ENCODE data around the gene ADAMTS12. TPM values are rescaled to one million over a fixed set of nuclear protein-coding genes. Genes with fewer than 3 reads are reported as not detected.

Gene ADAMTS12
- polyA plus RNA-seq, 1 donor from 2014 or later: 0.07 TPM

DNA sequence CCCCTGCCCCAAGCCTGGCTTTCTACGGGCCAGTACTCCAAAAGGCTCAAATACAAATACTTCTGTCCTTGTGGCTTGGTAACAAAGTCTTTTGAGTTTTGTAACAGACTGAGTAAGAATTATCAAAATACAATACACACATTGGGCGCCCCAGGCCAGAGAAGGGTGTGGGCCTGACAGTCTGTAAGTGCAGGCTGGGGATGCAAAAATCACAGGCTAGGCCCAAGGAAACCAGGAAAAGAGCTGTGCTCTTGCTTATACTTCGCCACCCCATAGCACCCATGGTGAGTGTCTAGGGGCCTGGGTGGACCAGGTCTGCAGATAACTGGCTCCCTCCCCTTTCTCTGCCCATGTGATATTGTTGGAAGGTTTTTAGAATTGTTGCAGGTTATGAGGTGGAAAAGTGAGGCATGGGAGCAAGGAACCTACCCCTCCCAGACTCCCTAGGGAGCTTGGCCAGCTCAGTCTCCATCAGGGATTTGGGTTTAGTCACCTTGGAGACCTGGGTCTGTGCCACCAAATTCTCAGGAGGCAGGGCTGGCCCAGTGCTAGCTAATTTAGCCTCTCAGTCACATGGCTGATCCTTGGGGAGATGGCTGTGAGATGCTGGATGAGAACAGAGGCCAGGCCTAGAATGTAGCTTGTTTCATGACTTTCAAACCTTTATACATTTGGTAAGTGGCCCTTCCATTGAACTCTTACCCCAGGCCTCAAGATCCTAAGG is 378.2 kb downstream of the ADAMTS12 start:
- no peaks in the 10 kb centered on the region for H3K9me3 ChIP-seq (ENCODE audit: low read length)
- H3K36me3 ChIP-seq (ENCODE audit: insufficient read depth, low read length): no peaks in the 10 kb centered on the region
- H3F3A ChIP-seq (ENCODE audit: insufficient read depth, low read length, poor library complexity, severe bottlenecking): no peaks in the 10 kb centered on the region
- no peaks in the 10 kb centered on the region for H4K20me1 ChIP-seq (ENCODE audit: insufficient read depth)
- TF ChIP-seq MXI1 (conservative IDR thresholded peaks at IDR 0.05; ENCODE audit: poor library complexity, severe bottlenecking): no peak
- TF ChIP-seq POLR2AphosphoS5 (IDR thresholded peaks at IDR 0.05): no peak
- no peak for TF ChIP-seq EP300 (conservative IDR thresholded peaks at IDR 0.05; ENCODE audit: poor library complexity, severe bottlenecking)
- TF ChIP-seq, protein P1, sequence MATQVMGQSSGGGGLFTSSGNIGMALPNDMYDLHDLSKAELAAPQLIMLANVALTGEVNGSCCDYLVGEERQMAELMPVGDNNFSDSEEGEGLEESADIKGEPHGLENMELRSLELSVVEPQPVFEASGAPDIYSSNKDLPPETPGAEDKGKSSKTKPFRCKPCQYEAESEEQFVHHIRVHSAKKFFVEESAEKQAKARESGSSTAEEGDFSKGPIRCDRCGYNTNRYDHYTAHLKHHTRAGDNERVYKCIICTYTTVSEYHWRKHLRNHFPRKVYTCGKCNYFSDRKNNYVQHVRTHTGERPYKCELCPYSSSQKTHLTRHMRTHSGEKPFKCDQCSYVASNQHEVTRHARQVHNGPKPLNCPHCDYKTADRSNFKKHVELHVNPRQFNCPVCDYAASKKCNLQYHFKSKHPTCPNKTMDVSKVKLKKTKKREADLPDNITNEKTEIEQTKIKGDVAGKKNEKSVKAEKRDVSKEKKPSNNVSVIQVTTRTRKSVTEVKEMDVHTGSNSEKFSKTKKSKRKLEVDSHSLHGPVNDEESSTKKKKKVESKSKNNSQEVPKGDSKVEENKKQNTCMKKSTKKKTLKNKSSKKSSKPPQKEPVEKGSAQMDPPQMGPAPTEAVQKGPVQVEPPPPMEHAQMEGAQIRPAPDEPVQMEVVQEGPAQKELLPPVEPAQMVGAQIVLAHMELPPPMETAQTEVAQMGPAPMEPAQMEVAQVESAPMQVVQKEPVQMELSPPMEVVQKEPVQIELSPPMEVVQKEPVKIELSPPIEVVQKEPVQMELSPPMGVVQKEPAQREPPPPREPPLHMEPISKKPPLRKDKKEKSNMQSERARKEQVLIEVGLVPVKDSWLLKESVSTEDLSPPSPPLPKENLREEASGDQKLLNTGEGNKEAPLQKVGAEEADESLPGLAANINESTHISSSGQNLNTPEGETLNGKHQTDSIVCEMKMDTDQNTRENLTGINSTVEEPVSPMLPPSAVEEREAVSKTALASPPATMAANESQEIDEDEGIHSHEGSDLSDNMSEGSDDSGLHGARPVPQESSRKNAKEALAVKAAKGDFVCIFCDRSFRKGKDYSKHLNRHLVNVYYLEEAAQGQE (IDR thresholded peaks at IDR 0.05; ENCODE audit: borderline replicate concordance): no peak
- TF ChIP-seq RAD21 (conservative IDR thresholded peaks at IDR 0.05): no peak
- no peak for TF ChIP-seq SMC3 (conservative IDR thresholded peaks at IDR 0.05; ENCODE audit: poor library complexity)
- no peak for TF ChIP-seq TAF1 (IDR thresholded peaks at IDR 0.05; ENCODE audit: low read depth)
- H3K9me2 ChIP-seq (ENCODE audit: insufficient read depth, low read length): no peaks in the 10 kb centered on the region
- no peak overlapping the region for H3K9ac ChIP-seq (ENCODE audit: low read length)
- no peak overlapping the region for H3K4me2 ChIP-seq (ENCODE audit: low read length)
- H3K27me3 ChIP-seq (ENCODE audit: insufficient read depth, low read depth, low read length): no peaks in the 10 kb centered on the region
- no peaks in the 10 kb centered on the region for H3K79me2 ChIP-seq (replicated peaks; ENCODE audit: insufficient read depth, low read length)
- H2AFZ ChIP-seq (ENCODE audit: low read depth, low read length): no peak overlapping the region
- H3K27ac ChIP-seq (ENCODE audit: low read length): no peak overlapping the region
- H3K4me3 ChIP-seq (ENCODE audit: low read length): no peak overlapping the region

DNA sequence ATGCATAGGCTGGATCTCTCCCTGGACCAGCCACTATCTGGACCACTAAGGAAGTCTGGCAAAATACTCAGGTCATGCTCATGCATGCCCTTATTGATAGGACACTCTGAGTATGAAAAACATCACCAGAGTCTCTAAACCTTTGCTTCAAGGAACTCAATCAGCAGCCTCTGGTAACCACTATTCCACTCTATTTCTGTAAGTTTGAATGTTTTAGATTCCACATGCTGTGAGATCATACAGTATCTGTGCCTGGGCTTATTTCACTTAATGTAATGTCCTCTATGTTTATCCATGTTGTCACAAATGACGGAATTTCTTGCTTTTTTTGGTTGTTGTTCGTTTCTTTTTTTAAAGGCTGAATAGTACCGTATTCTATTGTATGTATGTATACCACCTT is 382.8 kb downstream of the ADAMTS12 start:
- no peaks in the 10 kb centered on the region for H3K36me3 ChIP-seq (ENCODE audit: insufficient read depth, low read length)
- no peaks in the 10 kb centered on the region for H3K9me3 ChIP-seq (ENCODE audit: low read length)
- no peaks in the 10 kb centered on the region for H4K20me1 ChIP-seq (ENCODE audit: insufficient read depth)
- no peaks in the 10 kb centered on the region for H3K79me2 ChIP-seq (replicated peaks; ENCODE audit: insufficient read depth, low read length)
- TF ChIP-seq RAD21 (conservative IDR thresholded peaks at IDR 0.05) (no peak), TAF1 (IDR thresholded peaks at IDR 0.05; ENCODE audit: low read depth) (no peak), EP300 (conservative IDR thresholded peaks at IDR 0.05; ENCODE audit: poor library complexity, severe bottlenecking) (no peak)
- TF ChIP-seq, protein P1 (IDR thresholded peaks at IDR 0.05; ENCODE audit: borderline replicate concordance): no peak
- TF ChIP-seq, protein P2, sequence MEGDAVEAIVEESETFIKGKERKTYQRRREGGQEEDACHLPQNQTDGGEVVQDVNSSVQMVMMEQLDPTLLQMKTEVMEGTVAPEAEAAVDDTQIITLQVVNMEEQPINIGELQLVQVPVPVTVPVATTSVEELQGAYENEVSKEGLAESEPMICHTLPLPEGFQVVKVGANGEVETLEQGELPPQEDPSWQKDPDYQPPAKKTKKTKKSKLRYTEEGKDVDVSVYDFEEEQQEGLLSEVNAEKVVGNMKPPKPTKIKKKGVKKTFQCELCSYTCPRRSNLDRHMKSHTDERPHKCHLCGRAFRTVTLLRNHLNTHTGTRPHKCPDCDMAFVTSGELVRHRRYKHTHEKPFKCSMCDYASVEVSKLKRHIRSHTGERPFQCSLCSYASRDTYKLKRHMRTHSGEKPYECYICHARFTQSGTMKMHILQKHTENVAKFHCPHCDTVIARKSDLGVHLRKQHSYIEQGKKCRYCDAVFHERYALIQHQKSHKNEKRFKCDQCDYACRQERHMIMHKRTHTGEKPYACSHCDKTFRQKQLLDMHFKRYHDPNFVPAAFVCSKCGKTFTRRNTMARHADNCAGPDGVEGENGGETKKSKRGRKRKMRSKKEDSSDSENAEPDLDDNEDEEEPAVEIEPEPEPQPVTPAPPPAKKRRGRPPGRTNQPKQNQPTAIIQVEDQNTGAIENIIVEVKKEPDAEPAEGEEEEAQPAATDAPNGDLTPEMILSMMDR (IDR thresholded peaks at IDR 0.05; ENCODE audit: poor library complexity, severe bottlenecking): no peak
- no peak overlapping the region for H3K9ac ChIP-seq (ENCODE audit: low read length)
- H3K9me2 ChIP-seq (ENCODE audit: insufficient read depth, low read length): no peaks in the 10 kb centered on the region
- H3F3A ChIP-seq (ENCODE audit: insufficient read depth, low read length, poor library complexity, severe bottlenecking): no peaks in the 10 kb centered on the region
- no peak overlapping the region for H3K27ac ChIP-seq (ENCODE audit: low read length)
- H3K4me2 ChIP-seq (ENCODE audit: low read length): no peak overlapping the region
- H2AFZ ChIP-seq (ENCODE audit: low read depth, low read length): no peak overlapping the region
- no peak overlapping the region for H3K4me3 ChIP-seq (ENCODE audit: low read length)
- H3K27me3 ChIP-seq (ENCODE audit: insufficient read depth, low read depth, low read length): no peaks in the 10 kb centered on the region

All from neural cell (in vitro differentiated cells).